ENCODE results near the gene NECTIN4. TPM values are rescaled to one million over a fixed set of nuclear protein-coding genes. Genes with fewer than 3 reads are reported as not detected.

The NECTIN4 gene
- total and polyA plus RNA-seq, 10 of the 15 experiments (the other 5 are each of a cell fraction or from before 2014, with no cell fraction given), result 2.8 to 8.7 (median 3.7) TPM

- no peaks in the 10 kb centered on the region for H3K27me3 ChIP-seq (replicated peaks in 1 of 2; ENCODE audit: control insufficient read depth in 2 of 2, insufficient read depth in 2 of 2, low read length in 1 of 2)
- H4K20me1 ChIP-seq (ENCODE audit: control insufficient read depth, insufficient read depth), result no peaks in the 10 kb centered on the region; the same call in 1 of the 2 replicates
- ChIA-PET SMC1A (ENCODE audit: uncharacterized antibody, unreplicated experiment) (interaction anchor here (0.6 to 1.5 kb wide), 6 partner anchors 9 to 388 kb away, joined by 3 to 4 read pairs (median 3); partner anchors contain the start of genes NIT1 and PFDN2), POLR2A (interaction anchor here (1.1 kb wide), 2 partner anchors 10 to 108 kb away, joined by 3 to 4 read pairs; partner anchors contain the start of gene F11R), RAD21 (ENCODE audit: unreplicated experiment) (interaction anchor here (1.2 kb wide), 1 partner anchor 12 kb away, joined by 4 read pairs; no protein-coding TSS in a partner anchor), CTCF (interaction anchor here (0.7 to 2.1 kb wide), 6 partner anchors 9 to 1547 kb away, joined by 3 to 12 read pairs (median 4); partner anchors contain the start of genes ARHGAP30, KLHDC9 and PPOX)
- H3K27ac ChIP-seq (ENCODE audit: control insufficient read depth, insufficient read depth), result no peak overlapping the region
- 97% methylated on average over 4 of the region's 4 CpGs for WGBS (ENCODE audit: insufficient coverage, insufficient replicate concordance, low lambda C conversion rate, missing lambda C conversion rate)
- H2AFZ ChIP-seq (ENCODE audit: control insufficient read depth, low read depth, low read length), result no peak overlapping the region
- intact Hi-C loops (cut with micrococcal nuclease; ENCODE audit: unreplicated experiment) (no loop called here), in situ Hi-C loops (cut with MboI) (no loop called here)
- DNase-seq (ENCODE audit: low read depth, low spot score) (no peak), FAIRE-seq (no peak), ATAC-seq (no peak)
- TF ChIP-seq E2F4 (IDR thresholded peaks at IDR 0.05; ENCODE audit: low read depth, low read length) (no peak), TCF7 (IDR thresholded peaks at IDR 0.05; ENCODE audit: borderline replicate concordance) (no peak), PML (IDR thresholded peaks at IDR 0.05; ENCODE audit: low read length) (no peak)
- H3K9me3 ChIP-seq (replicated peaks; ENCODE audit: control insufficient read depth, insufficient read depth, low read length), result no peaks in the 10 kb centered on the region
- no TSS peak for BruUV-seq (replicated peaks)
- peaks cover 5 to 20% of the 10 kb centered on the region in 2 experiments for H3K36me3 ChIP-seq (ENCODE audit: control insufficient read depth in 2 of 2, insufficient read depth in 2 of 2, low read length in 1 of 2)
- H3K4me1 ChIP-seq (ENCODE audit: control insufficient read depth, insufficient read depth, low read length), result peaks cover 3% of the 10 kb centered on the region
- H3K4me2 ChIP-seq (ENCODE audit: control insufficient read depth, insufficient read depth), result no peak overlapping the region
- no peak overlapping the region for H3K9ac ChIP-seq (ENCODE audit: control insufficient read depth, insufficient read depth, low read length)
- H3K79me2 ChIP-seq (ENCODE audit: control insufficient read depth, insufficient read depth, low read length), result peaks cover 41% of the 10 kb centered on the region
- H3K4me3 ChIP-seq, result no peak overlapping the region
Measured at GRCh38 chr1:161128591-161129420, 39.4 kb upstream of the NECTIN4 start.

All from GM12878 (cell line).